ENCODE measurements around the gene MACROD2. TPM values are rescaled to one million over a fixed set of nuclear protein-coding genes. Genes with fewer than 3 reads are reported as not detected.

The MACROD2 gene
- total and polyA plus RNA-seq, 4 donors: 13.0 to 67.1 (median 20.7) TPM

- no peaks in the 10 kb centered on the region for H3K27me3 ChIP-seq (ENCODE audit: control insufficient read depth in 3 of 3, insufficient read depth in 3 of 3, low read length in 2 of 3)
- H3K27ac ChIP-seq (ENCODE audit: low read depth in 1 of 2, low read length in 1 of 2): no peak overlapping the region
- TF ChIP-seq, protein P1, sequence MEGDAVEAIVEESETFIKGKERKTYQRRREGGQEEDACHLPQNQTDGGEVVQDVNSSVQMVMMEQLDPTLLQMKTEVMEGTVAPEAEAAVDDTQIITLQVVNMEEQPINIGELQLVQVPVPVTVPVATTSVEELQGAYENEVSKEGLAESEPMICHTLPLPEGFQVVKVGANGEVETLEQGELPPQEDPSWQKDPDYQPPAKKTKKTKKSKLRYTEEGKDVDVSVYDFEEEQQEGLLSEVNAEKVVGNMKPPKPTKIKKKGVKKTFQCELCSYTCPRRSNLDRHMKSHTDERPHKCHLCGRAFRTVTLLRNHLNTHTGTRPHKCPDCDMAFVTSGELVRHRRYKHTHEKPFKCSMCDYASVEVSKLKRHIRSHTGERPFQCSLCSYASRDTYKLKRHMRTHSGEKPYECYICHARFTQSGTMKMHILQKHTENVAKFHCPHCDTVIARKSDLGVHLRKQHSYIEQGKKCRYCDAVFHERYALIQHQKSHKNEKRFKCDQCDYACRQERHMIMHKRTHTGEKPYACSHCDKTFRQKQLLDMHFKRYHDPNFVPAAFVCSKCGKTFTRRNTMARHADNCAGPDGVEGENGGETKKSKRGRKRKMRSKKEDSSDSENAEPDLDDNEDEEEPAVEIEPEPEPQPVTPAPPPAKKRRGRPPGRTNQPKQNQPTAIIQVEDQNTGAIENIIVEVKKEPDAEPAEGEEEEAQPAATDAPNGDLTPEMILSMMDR (IDR thresholded peaks at IDR 0.05; ENCODE audit: control extremely low read depth, extremely low read depth): no peak
- DNase-seq (no peak), ATAC-seq (ENCODE audit: insufficient read depth, low FRiP score) (no peak)
- H3K9me3 ChIP-seq (ENCODE audit: control insufficient read depth in 4 of 4, insufficient read depth in 3 of 4, low read length in 3 of 4): no peaks in the 10 kb centered on the region
- no peak overlapping the region for H3K4me3 ChIP-seq
- no peaks in the 10 kb centered on the region for H3K4me1 ChIP-seq (ENCODE audit: control insufficient read depth in 5 of 5, insufficient read depth in 5 of 5, low read length in 5 of 5)
- no peak overlapping the region for H3K9ac ChIP-seq (ENCODE audit: insufficient read depth in 1 of 2, low read length in 2 of 2)
- 79 to 86% methylated on average over 12 of the region's 12 CpGs for WGBS, 2 donors
- no peaks in the 10 kb centered on the region for H3K36me3 ChIP-seq (ENCODE audit: control insufficient read depth in 4 of 4, insufficient read depth in 4 of 4, low read length in 4 of 4)
Observed at GRCh38 chr20:15848995-15849610, 1853.8 kb downstream of the MACROD2 start.

- ATAC-seq (ENCODE audit: insufficient read depth, low FRiP score) (no peak), DNase-seq (no peak)
- Histone ChIP-seq H3K36me3 (ENCODE audit: control insufficient read depth in 4 of 4, insufficient read depth in 4 of 4, low read length in 4 of 4) (no peaks in the 10 kb centered on the region), H3K9me3 (ENCODE audit: control insufficient read depth in 4 of 4, insufficient read depth in 3 of 4, low read length in 3 of 4) (no peaks in the 10 kb centered on the region), H3K9ac (ENCODE audit: insufficient read depth in 1 of 2, low read length in 2 of 2) (no peak overlapping the region), H3K4me3 (no peak overlapping the region), H3K27me3 (ENCODE audit: control insufficient read depth in 3 of 3, insufficient read depth in 3 of 3, low read length in 2 of 3) (no peaks in the 10 kb centered on the region), H3K27ac (ENCODE audit: low read depth in 1 of 2, low read length in 1 of 2) (no peak overlapping the region), H3K4me1 (ENCODE audit: control insufficient read depth in 5 of 5, insufficient read depth in 5 of 5, low read length in 5 of 5) (no peaks in the 10 kb centered on the region)
- WGBS, 2 donors: 64% methylated on average over 11 of the region's 11 CpGs
- TF ChIP-seq, protein P1 (IDR thresholded peaks at IDR 0.05; ENCODE audit: control extremely low read depth, extremely low read depth): no peak
Observed at GRCh38 chr20:15851576-15852215, 1856.4 kb downstream of the MACROD2 start.

- no peak for DNase-seq
- TF ChIP-seq, protein P1 (IDR thresholded peaks at IDR 0.05; ENCODE audit: control extremely low read depth, extremely low read depth): no peak
- ATAC-seq (ENCODE audit: insufficient read depth, low FRiP score): no peak
- H3K4me1 ChIP-seq (ENCODE audit: control insufficient read depth in 5 of 5, insufficient read depth in 5 of 5, low read length in 5 of 5): no peaks in the 10 kb centered on the region
- no peaks in the 10 kb centered on the region for H3K36me3 ChIP-seq (ENCODE audit: control insufficient read depth in 4 of 4, insufficient read depth in 4 of 4, low read length in 4 of 4)
- WGBS, 2 donors: 77 to 85% methylated on average over 2 of the region's 2 CpGs
- no peaks in the 10 kb centered on the region for H3K27me3 ChIP-seq (ENCODE audit: control insufficient read depth in 3 of 3, insufficient read depth in 3 of 3, low read length in 2 of 3)
- H3K9me3 ChIP-seq (ENCODE audit: control insufficient read depth in 4 of 4, insufficient read depth in 3 of 4, low read length in 3 of 4): no peaks in the 10 kb centered on the region
- H3K9ac ChIP-seq (ENCODE audit: insufficient read depth in 1 of 2, low read length in 2 of 2): no peak overlapping the region
- H3K27ac ChIP-seq (ENCODE audit: low read depth in 1 of 2, low read length in 1 of 2): no peak overlapping the region
- no peak overlapping the region for H3K4me3 ChIP-seq
Observed at GRCh38 chr20:15854911-15855310, 1859.6 kb downstream of the MACROD2 start.

Data from lung (tissue), 12 donors.